Osteoblast (primary cell): ENCODE data around the gene RSRC1. TPM values are rescaled to one million over a fixed set of nuclear protein-coding genes. Genes with fewer than 3 reads are reported as not detected.

ENCODE experiments used
- DNase-seq: peaks from one replicate; pipeline ENCODE4 v3.0.0; 2011; ENCODE audit warnings: low spot score, mixed read lengths; ENCODE audit not compliant: insufficient read length; ENCODE audit errors: missing footprints
- H2AFZ ChIP-seq: 2 replicates; pipeline ENCODE4 v1.6.0; 2011; ENCODE audit warnings: mild to moderate bottlenecking, low read length
- H3K27ac ChIP-seq: 2 replicates; pipeline ENCODE4 v1.5.1; 2011; ENCODE audit warnings: mild to moderate bottlenecking, low read depth, low read length, moderate library complexity
- H3K27me3 ChIP-seq: 2 replicates; pipeline ENCODE4 v1.6.0; 2012; ENCODE audit warnings: mild to moderate bottlenecking, control low read depth, inconsistent platforms, low read length, moderate library complexity; ENCODE audit not compliant: insufficient read depth
- H3K36me3 ChIP-seq: 2 replicates; pipeline ENCODE4 v1.5.1; 2011; ENCODE audit warnings: mild to moderate bottlenecking, low read length, control low read depth, moderate library complexity; ENCODE audit not compliant: insufficient read depth
- H3K4me1 ChIP-seq: 2 replicates; pipeline ENCODE4 v1.5.1; 2011; ENCODE audit warnings: mild to moderate bottlenecking, low read length, control low read depth, moderate library complexity; ENCODE audit not compliant: insufficient read depth
- H3K4me2 ChIP-seq: 2 replicates; pipeline ENCODE4 v1.6.0; 2011; ENCODE audit warnings: mild to moderate bottlenecking, low read length; ENCODE audit not compliant: insufficient read depth
- H3K4me3 ChIP-seq: fragments of 200-600 bp; sonication (generic); 3 replicates; pipeline ENCODE4 v1.5.1; 2012; ENCODE audit warnings: mild to moderate bottlenecking, low read length, inconsistent platforms; ENCODE audit not compliant: insufficient read depth
- H3K79me2 ChIP-seq: 2 replicates; pipeline ENCODE4 v1.6.0; 2012; ENCODE audit warnings: mild to moderate bottlenecking, low read length, control low read depth, inconsistent platforms; ENCODE audit not compliant: insufficient read depth
- H3K9me3 ChIP-seq: 2 replicates; pipeline ENCODE4 v1.5.1; 2011; ENCODE audit warnings: low read depth, low read length, control low read depth
- H4K20me1 ChIP-seq: 2 replicates; pipeline ENCODE4 v1.6.0; 2012; ENCODE audit warnings: mild to moderate bottlenecking, low read length, control low read depth; ENCODE audit not compliant: insufficient read depth
- CTCF ChIP-seq: IDR thresholded peaks from 2 replicates; pipeline ENCODE4 v1.5.1; 2011; ENCODE audit warnings: mild to moderate bottlenecking, low read depth, low read length, moderate library complexity; ENCODE audit errors: extremely low read depth
- total RNA-seq: library from RNA; depleted of rRNA; stranded (reverse); fragments of >200 nt; gene quantifications from 2 replicates; pipeline ENCODE4 v1.2.3, GENCODE V29; 2012

RSRC1 gene
- total RNA-seq, 1 donor: 69.8 TPM

- no peak overlapping the region for H3K4me2 ChIP-seq
- H3K27me3 ChIP-seq: no peaks in the 10 kb centered on the region
- no peak overlapping the region for H2AFZ ChIP-seq
- peaks cover 5% of the 10 kb centered on the region for H3K36me3 ChIP-seq
- no peak for DNase-seq
- no peak for TF ChIP-seq CTCF
- H3K4me1 ChIP-seq: peaks cover 5% of the 10 kb centered on the region
- no peak overlapping the region for H3K27ac ChIP-seq
- no peak overlapping the region for H3K4me3 ChIP-seq
- H3K79me2 ChIP-seq: peaks cover 13% of the 10 kb centered on the region
- no peaks in the 10 kb centered on the region for H4K20me1 ChIP-seq
- H3K9me3 ChIP-seq: no peaks in the 10 kb centered on the region
Measured at GRCh38 chr3:158128755-158129154, 18.9 kb downstream of the RSRC1 start.

- Histone ChIP-seq H3K79me2 (peaks cover 6% of the 10 kb centered on the region), H3K4me1 (no peaks in the 10 kb centered on the region), H3K4me3 (no peak overlapping the region), H3K9me3 (no peaks in the 10 kb centered on the region), H4K20me1 (no peaks in the 10 kb centered on the region), H3K36me3 (no peaks in the 10 kb centered on the region), H3K27me3 (no peaks in the 10 kb centered on the region), H2AFZ (no peak overlapping the region), H3K4me2 (no peak overlapping the region), H3K27ac (no peak overlapping the region)
- no peak for DNase-seq
- TF ChIP-seq CTCF: no peak
Measured at GRCh38 chr3:158134363-158134762, 24.5 kb downstream of the RSRC1 start.

- no peak for DNase-seq
Measured at GRCh38 chr3:158140396-158140795, 30.5 kb downstream of the RSRC1 start.

GRCh38 chr3:158148218-158148617 lies 38.3 kb downstream of the RSRC1 start:
- no peak for TF ChIP-seq CTCF
- Histone ChIP-seq H3K27me3 (no peaks in the 10 kb centered on the region), H3K4me3 (no peak overlapping the region), H4K20me1 (no peaks in the 10 kb centered on the region), H2AFZ (no peak overlapping the region), H3K4me2 (no peak overlapping the region), H3K4me1 (peaks cover 6% of the 10 kb centered on the region), H3K9me3 (no peaks in the 10 kb centered on the region), H3K79me2 (no peaks in the 10 kb centered on the region), H3K36me3 (no peaks in the 10 kb centered on the region), H3K27ac (no peak overlapping the region)
- no peak for DNase-seq

More at GRCh38 chr3:158140396-158140795, 30.5 kb downstream of the RSRC1 start:
- Histone ChIP-seq H3K4me2 (no peak overlapping the region), H3K36me3 (no peaks in the 10 kb centered on the region), H3K9me3 (no peaks in the 10 kb centered on the region), H3K4me3 (no peak overlapping the region), H2AFZ (no peak overlapping the region), H3K27ac (no peak overlapping the region), H3K4me1 (no peaks in the 10 kb centered on the region), H3K79me2 (no peaks in the 10 kb centered on the region), H4K20me1 (no peaks in the 10 kb centered on the region), H3K27me3 (no peaks in the 10 kb centered on the region)
- no peak for TF ChIP-seq CTCF
